MM.1S (cell line): Measurements from ENCODE around the gene ZBTB46.

ENCODE experiments used
- EZH2 ChIP-seq: fragments of 300-600 bp; sonication (generic); optimal IDR thresholded peaks from 2 replicates; pipeline ENCODE3; 2017; ENCODE audit warnings: low read depth, mild to moderate bottlenecking, antibody characterized with exemption, low read length, mixed read lengths
- TF ChIP-seq, protein P1 (sequence below): fragments of 300-600 bp; sonication (generic); IDR thresholded peaks from 2 replicates; pipeline ENCODE4 v1.5.1; 2016; ENCODE audit warnings: antibody characterized with exemption, low read length, mixed read lengths

DNA sequence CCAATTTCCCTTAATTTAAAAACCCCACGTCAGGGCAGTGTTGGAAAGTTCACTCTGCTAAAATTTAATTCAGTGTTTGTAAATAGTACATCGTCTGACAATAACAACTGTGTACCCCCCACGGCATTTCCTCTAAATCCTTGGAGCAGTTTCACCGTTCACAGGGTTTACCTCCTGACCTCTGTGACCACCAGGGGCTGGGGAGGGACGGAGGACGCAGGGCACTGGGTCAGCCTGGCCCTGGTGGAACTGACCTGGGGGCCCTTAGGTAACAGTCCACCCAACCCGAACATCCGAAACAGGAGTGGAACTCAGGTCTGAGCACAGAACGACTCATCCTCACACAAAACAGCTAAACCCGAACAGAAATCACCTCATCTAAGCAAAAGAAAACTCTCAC, 2.1 kb downstream of the ZBTB46 start:
- TF ChIP-seq, protein P1, sequence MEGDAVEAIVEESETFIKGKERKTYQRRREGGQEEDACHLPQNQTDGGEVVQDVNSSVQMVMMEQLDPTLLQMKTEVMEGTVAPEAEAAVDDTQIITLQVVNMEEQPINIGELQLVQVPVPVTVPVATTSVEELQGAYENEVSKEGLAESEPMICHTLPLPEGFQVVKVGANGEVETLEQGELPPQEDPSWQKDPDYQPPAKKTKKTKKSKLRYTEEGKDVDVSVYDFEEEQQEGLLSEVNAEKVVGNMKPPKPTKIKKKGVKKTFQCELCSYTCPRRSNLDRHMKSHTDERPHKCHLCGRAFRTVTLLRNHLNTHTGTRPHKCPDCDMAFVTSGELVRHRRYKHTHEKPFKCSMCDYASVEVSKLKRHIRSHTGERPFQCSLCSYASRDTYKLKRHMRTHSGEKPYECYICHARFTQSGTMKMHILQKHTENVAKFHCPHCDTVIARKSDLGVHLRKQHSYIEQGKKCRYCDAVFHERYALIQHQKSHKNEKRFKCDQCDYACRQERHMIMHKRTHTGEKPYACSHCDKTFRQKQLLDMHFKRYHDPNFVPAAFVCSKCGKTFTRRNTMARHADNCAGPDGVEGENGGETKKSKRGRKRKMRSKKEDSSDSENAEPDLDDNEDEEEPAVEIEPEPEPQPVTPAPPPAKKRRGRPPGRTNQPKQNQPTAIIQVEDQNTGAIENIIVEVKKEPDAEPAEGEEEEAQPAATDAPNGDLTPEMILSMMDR: no peak
- no peak for TF ChIP-seq EZH2
